ENCODE data around the gene ARL5C. TPM values are rescaled to one million over a fixed set of nuclear protein-coding genes. Genes with fewer than 3 reads are reported as not detected.

ARL5C gene
- total and polyA plus RNA-seq, 2 donors (not counting 1 experiment from before 2014, with no cell fraction given), result not detected

DNA sequence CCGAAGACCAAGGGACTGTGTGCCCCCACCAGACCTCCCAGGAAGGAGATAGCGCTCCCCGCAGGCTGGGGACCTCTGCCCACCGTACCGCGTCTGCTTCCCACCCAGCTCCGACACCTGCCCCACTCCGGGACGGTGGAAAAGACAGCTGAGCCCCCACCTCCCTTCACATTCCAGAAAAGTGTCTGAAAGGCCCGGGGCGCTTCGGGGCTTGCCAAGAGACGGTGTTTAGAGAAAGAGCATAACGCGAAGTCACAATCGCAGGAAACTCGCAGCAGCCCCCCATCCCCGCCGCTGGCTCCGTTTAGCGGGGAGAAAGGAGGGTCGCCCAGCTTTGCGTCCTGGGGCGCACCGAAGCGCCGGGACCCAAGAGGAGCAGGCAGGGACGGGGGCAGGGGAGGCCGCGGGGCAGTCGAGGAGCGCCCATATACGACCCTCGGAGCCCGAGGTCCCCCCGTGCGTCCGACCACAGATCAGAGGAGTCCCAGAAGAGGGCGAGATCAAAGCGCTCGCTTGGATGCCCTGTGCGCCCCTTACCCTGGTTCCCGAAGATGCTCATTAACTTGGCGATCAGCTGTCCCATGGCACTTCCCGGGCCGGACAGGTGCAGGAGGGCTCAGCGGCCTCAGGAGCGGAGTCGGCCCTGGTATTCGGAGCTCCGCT is 652 bp downstream of the ARL5C start:
- CTCF ChIA-PET, result interaction anchor here (0.6 to 6.9 kb wide), 29 partner anchors 9 to 488 kb away, joined by 3 to 77 read pairs (median 5); partner anchors contain the start of genes PLXDC1 and RPL19

More for the DNA sequence above, 652 bp downstream of the ARL5C start:
- Histone ChIP-seq H3K36me3 (replicated peaks in 1 of 2; ENCODE audit: control extremely low read depth in 1 of 2, control insufficient read depth in 1 of 2, extremely low read depth in 1 of 2, insufficient read depth in 2 of 2, low read length in 1 of 2) (no peaks in the 10 kb centered on the region), H3K79me2 (ENCODE audit: control insufficient read depth, insufficient read depth, low read length) (no peaks in the 10 kb centered on the region), H3K4me2 (replicated peaks; ENCODE audit: low read depth, low read length, poor library complexity, severe bottlenecking) (peak overlapping the region; percentile 89), H3K27ac (ENCODE audit: low read length in 2 of 2) (no peak overlapping the region), H3K9me3 (ENCODE audit: control extremely low read depth in 1 of 3, control insufficient read depth in 2 of 3, insufficient read depth in 1 of 3, low read length in 2 of 3) (peaks cover 0 to 12% (median 0%) of the 10 kb centered on the region in 3 donors), H3K4me1 (ENCODE audit: control insufficient read depth in 2 of 2, insufficient read depth in 2 of 2, low read length in 2 of 2) (peaks cover 27 to 29% of the 10 kb centered on the region in 2 donors), H4K20me1 (ENCODE audit: control insufficient read depth, insufficient read depth, low read length, poor library complexity, severe bottlenecking) (no peaks in the 10 kb centered on the region), H3K9ac (ENCODE audit: low read length) (peak overlapping the region; percentile 71), H3K27me3 (replicated peaks in 1 of 4; ENCODE audit: control extremely low read depth in 1 of 4, control insufficient read depth in 3 of 4, insufficient read depth in 4 of 4, low read length in 3 of 4) (peaks cover 0 to 41% (median 11%) of the 10 kb centered on the region in 4 experiments), H3K4me3 (ENCODE audit: control extremely low read depth in 1 of 5, extremely low read depth in 1 of 5, insufficient read depth in 1 of 5, low read depth in 2 of 5, low read length in 4 of 5) (peak overlapping the region; percentile 36 to 74 (median 69)), H2AFZ (ENCODE audit: insufficient read depth, low read depth, low read length, poor library complexity, severe bottlenecking) (peak overlapping the region; percentile 87)
- Mint-ChIP-seq H3K9me3 (ENCODE audit: insufficient read depth) (no peaks in the 10 kb centered on the region), H3K27ac (peak overlapping the region; percentile 29), H3K27me3 (peaks cover 16% of the 10 kb centered on the region), H3K4me3 (peak overlapping the region; percentile 90), H3K4me1 (peaks cover 28% of the 10 kb centered on the region)
- TF ChIP-seq, protein P1, sequence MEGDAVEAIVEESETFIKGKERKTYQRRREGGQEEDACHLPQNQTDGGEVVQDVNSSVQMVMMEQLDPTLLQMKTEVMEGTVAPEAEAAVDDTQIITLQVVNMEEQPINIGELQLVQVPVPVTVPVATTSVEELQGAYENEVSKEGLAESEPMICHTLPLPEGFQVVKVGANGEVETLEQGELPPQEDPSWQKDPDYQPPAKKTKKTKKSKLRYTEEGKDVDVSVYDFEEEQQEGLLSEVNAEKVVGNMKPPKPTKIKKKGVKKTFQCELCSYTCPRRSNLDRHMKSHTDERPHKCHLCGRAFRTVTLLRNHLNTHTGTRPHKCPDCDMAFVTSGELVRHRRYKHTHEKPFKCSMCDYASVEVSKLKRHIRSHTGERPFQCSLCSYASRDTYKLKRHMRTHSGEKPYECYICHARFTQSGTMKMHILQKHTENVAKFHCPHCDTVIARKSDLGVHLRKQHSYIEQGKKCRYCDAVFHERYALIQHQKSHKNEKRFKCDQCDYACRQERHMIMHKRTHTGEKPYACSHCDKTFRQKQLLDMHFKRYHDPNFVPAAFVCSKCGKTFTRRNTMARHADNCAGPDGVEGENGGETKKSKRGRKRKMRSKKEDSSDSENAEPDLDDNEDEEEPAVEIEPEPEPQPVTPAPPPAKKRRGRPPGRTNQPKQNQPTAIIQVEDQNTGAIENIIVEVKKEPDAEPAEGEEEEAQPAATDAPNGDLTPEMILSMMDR (IDR thresholded peaks at IDR 0.05), result no peak
- no peak for TF ChIP-seq EZH2 (IDR thresholded peaks at IDR 0.05; ENCODE audit: borderline replicate concordance, insufficient read depth, low read depth, low read length, poor library complexity, severe bottlenecking)
- intact Hi-C loops (cut with micrococcal nuclease), result no loop called here
- 7% methylated on average over 49 of the region's 51 CpGs for WGBS (ENCODE audit: insufficient coverage)
- POLR2A ChIA-PET, result interaction anchor here (0.6 to 1.2 kb wide), 4 partner anchors 12 to 410 kb away, joined by 3 to 10 read pairs (median 4); partner anchors contain the start of genes FBXO47 and RPL19
- ATAC-seq (ENCODE audit: low read depth) (peak; percentile 12), DNase-seq (no peak)

Measured in B cell (primary cell).